DLD1 (cell line): ENCODE results near the gene CCL17.
"Not testable (repeated sequence)": the region's sequence is repeated elsewhere in the genome, so short reads cannot be mapped to it uniquely, and the experiment has no call there.

Source experiments
- in situ Hi-C: cut with HindIII; loops from 2 replicates; pipeline ENCODE4 v1.10.0; 2017; ENCODE audit warnings: low sequenced_read_pairs

CCL17 gene

DNA sequence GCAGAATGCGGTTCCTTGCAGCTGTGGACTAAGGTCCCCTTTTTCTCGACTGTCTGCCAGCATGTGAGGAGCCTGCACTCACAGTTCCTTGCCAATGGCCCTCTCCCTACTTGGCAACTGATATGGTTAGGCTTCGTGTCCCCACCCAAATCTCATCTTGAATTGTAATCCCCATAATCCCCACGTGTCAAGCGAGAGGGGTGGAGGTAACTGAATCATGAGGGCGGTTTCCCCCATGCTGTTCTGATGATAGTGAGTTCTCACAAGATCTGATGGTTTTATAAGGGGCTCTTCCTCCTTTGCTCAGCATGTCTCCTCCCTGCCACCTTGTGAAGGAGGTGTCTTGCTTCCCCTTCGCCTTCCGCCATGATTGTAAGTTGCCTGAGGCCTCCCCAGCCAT lies 22.7 kb downstream of the CCL17 start:
- in situ Hi-C loops: no loop called here

GRCh38 chr16:57427824-57428223 lies 23.3 kb downstream of the CCL17 start:
- in situ Hi-C loops: no loop called here

- in situ Hi-C loops: no loop called here
These were observed 26.4 kb downstream of the CCL17 start for GRCh38 chr16:57430955-57431354.

DNA sequence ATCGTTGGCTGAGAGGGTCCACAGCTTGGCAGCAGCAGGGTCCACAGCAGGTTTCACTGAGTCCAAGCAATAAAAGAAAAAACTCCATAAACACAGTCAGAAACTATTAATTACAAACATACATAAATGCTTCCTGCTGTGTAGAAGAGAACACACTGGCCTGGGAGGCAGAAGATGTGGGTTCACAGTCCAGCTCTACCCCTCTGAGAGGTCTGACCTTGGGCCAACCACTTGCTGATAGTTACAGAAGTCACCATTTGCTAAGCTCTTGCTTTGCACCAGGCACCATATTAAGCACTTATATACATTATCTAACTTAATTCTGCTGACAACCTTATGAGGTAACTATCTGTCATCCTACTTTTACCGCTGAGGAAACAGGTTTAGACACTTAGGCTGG lies 27.9 kb downstream of the CCL17 start:
- in situ Hi-C loops: no loop called here

- in situ Hi-C loops: no loop called here
These were observed 28.4 kb downstream of the CCL17 start for GRCh38 chr16:57432989-57433388.

- in situ Hi-C loops: no loop called here
These were observed 29.4 kb downstream of the CCL17 start for GRCh38 chr16:57434003-57434402.

GRCh38 chr16:57435838-57436237 lies 31.3 kb downstream of the CCL17 start:
- in situ Hi-C loops: no loop called here

DNA sequence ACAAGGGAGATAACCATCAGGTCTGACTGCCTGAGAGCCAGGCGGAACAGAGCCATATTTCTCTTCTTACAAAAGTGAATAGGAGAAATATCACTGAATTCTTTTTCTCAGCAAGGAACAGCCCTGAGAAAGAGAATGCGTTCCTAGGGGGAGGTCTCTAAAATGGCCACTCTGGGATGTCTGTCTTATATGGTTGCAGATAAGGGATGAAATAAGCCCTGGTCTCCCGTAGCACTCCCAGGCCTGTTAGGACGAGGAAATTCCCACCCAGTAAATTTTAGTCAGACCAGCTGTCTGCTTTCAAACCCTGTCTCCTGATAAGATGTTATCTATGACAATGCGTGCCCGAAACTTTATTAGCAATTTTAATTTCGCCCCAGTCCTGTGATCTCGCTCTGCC lies 35.4 kb downstream of the CCL17 start:
- in situ Hi-C loops: not testable (repeated sequence)

DNA sequence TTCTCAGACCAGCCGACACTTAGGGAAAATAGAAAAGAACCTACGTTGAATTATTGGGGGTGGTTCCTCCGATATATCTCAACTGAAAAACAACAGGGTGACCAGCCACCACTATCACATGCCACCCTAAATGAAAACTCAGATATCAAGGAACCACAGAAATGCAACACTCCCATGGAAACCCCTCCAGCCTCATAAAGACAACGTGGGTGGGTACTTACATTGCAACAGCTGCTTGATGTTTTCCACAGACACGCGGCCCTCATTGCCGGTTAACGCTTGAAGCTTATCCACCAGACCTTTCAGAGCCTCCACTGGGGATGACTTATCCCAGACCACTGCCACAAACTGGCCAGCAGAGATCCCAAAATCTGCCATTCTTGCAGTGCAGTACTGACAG lies 36.0 kb downstream of the CCL17 start:
- in situ Hi-C loops: not testable (repeated sequence)

GRCh38 chr16:57444711-57445110 lies 40.1 kb downstream of the CCL17 start:
- in situ Hi-C loops: no loop called here

- in situ Hi-C loops: no loop called here
These were observed 40.9 kb downstream of the CCL17 start for GRCh38 chr16:57445510-57445909.

- in situ Hi-C loops: no loop called here
These were observed 42.1 kb downstream of the CCL17 start for GRCh38 chr16:57446531-57447185.

GRCh38 chr16:57447186-57447962 lies 42.8 kb downstream of the CCL17 start, which contains the start of the genes CIAPIN1 and COQ9:
CIAPIN1 (minus strand) TSS chr16:57447385; CDS start chr16:57440928, 6,457 bp downstream.
COQ9 (plus strand) TSS chr16:57447479; CDS start chr16:57447506, 27 bp downstream.
- in situ Hi-C loops: no loop called here

DNA sequence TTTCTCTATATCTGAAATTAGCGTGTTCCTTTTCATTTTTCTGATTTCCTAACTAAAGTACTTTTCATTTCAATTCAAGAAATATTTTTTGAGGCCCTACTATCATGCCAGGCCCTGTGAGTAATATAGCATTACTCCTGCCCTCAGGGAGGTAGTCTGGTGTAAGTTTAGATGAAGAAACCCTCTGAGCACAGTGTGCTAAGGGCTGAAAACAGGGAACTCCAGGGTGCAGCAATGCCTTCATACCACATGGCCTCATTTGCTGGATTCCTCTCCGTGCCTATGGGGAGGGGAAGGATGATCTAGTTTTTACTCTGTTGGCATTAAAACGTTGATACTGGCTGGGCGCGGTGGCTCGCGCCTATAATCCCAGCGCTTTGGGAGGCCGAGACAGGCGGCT lies 47.5 kb downstream of the CCL17 start:
- in situ Hi-C loops: no loop called here

DNA sequence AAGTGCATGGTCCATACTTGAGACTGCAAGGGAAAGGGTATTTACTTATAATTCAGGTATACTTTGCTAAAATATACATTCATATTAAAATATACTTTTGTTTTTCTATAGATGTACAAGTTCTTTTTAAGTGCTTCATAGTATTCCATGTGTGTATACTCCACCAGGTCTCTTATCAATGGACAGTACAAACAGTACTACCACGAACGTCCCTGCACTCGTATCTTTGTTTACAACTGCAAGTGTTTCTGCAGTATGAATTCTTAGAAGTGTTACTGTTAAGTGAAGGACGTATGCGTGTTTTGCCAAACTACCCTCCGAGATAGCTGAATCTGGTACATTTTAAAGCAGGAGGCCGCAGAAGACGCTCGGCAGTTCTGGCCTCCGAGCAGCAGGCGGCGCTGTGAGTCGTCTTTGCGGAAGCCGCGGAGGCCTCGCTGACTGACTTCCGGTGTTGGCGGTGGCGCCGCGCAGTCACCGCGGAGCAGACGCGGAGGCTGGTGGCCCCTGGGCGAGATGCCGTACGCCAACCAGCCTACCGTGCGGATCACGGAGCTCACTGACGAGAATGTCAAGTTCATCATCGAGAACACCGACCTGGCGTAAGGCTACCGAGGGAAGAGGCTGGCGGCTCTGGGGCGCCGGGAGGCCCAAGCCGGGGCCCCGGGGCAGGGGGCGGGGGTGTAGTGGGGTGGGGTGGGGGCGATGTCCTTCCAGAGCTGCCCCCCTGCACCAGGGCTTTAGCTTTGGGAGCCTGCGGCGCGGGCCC lies 57.8 kb downstream of the CCL17 start, which contains the start of gene POLR2C:
TSS of gene POLR2C (plus strand) at position 471 of the 769 bp plus-strand sequence. CDS start at position 517, 46 bp downstream.
- in situ Hi-C loops: no loop called here

DNA sequence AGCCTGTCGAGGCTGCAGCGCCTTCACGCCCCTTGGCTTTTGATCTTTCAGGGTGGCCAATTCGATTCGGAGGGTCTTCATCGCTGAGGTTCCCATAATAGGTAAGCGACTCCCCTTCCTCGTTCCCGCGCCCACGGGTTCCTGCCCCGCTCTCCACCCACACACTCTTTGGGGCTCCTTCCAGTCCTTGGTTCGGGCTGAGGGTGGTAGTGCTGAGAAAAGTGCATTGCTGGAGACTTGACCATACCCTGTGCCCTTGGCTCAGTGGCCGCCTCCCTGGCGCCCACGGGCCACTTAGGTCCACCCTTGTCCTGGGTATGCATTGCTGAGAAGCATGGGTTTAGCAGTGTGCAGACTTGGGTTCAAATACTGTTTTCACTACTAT lies 58.4 kb downstream of the CCL17 start:
- in situ Hi-C loops: no loop called here

GRCh38 chr16:57464523-57464922 lies 60.0 kb downstream of the CCL17 start:
- in situ Hi-C loops: no loop called here
